G401 (cell line): Measurements from ENCODE around the gene KLF2. TPM values are rescaled to one million over a fixed set of nuclear protein-coding genes. Genes with fewer than 3 reads are reported as not detected.
"Not testable (repeated sequence)": the region's sequence is repeated elsewhere in the genome, so short reads cannot be mapped to it uniquely, and the experiment has no call there.

Source experiments
- DNase-seq: peaks from one replicate; pipeline ENCODE4 v3.0.0-alpha.2; 2015; ENCODE audit warnings: low spot score
- in situ Hi-C: cut with HindIII; loops from 2 replicates; pipeline ENCODE4 v1.10.0; 2016; ENCODE audit warnings: low sequenced_read_pairs, mixed read lengths
- total RNA-seq: library from RNA; depleted of rRNA; stranded (reverse); fragments of >200 nt; shearing (Covaris generic); gene quantifications from 2 replicates; pipeline ENCODE4 v1.2.3, GENCODE V29; 2014

Gene KLF2
- total RNA-seq, 1 experiment from 2014 or later = 4.8 TPM

GRCh38 chr19:16305060-16305459, 19.6 kb upstream of the KLF2 start:
- DNase-seq, in situ Hi-C loops: not testable (repeated sequence)

- DNase-seq = no peak
- in situ Hi-C loops = no loop called here
Measured at GRCh38 chr19:16306728-16307402, 17.8 kb upstream of the KLF2 start.

GRCh38 chr19:16308081-16308480, 16.5 kb upstream of the KLF2 start:
- in situ Hi-C loops = no loop called here

GRCh38 chr19:16309643-16310042, 15.0 kb upstream of the KLF2 start:
- in situ Hi-C loops = no loop called here
- no peak for DNase-seq

More at GRCh38 chr19:16308081-16308480, 16.5 kb upstream of the KLF2 start:
- no peak for DNase-seq

GRCh38 chr19:16315825-16316505, 8.7 kb upstream of the KLF2 start:
- no peak for DNase-seq
- in situ Hi-C loops = no loop called here

- no peak for DNase-seq
- in situ Hi-C loops = no loop called here
Measured at GRCh38 chr19:16316506-16316882, 8.1 kb upstream of the KLF2 start.

- in situ Hi-C loops = no loop called here
- DNase-seq = no peak
Measured at GRCh38 chr19:16319481-16319880, 5.1 kb upstream of the KLF2 start.

GRCh38 chr19:16320987-16321386, 3.6 kb upstream of the KLF2 start:
- in situ Hi-C loops = no loop called here
- no peak for DNase-seq

GRCh38 chr19:16325161-16325527, 518 bp downstream of the KLF2 start:
- no peak for DNase-seq
- in situ Hi-C loops = no loop called here

GRCh38 chr19:16325641-16326400, 1.2 kb downstream of the KLF2 start:
- no peak for DNase-seq
- in situ Hi-C loops = no loop called here

- no peak for DNase-seq
- in situ Hi-C loops = no loop called here
Measured at GRCh38 chr19:16326401-16327168, 2.0 kb downstream of the KLF2 start.

- in situ Hi-C loops = no loop called here
- no peak for DNase-seq
Measured at GRCh38 chr19:16327169-16327475, 2.5 kb downstream of the KLF2 start.

GRCh38 chr19:16327501-16327900, 2.9 kb downstream of the KLF2 start:
- no peak for DNase-seq
- in situ Hi-C loops = no loop called here

- in situ Hi-C loops = no loop called here
Measured at GRCh38 chr19:16327911-16328823, 3.5 kb downstream of the KLF2 start.

GRCh38 chr19:16328824-16329482, 4.3 kb downstream of the KLF2 start:
- in situ Hi-C loops = no loop called here
- no peak for DNase-seq

More at GRCh38 chr19:16327911-16328823, 3.5 kb downstream of the KLF2 start:
- peak; percentile 23 for DNase-seq

- DNase-seq = no peak
- in situ Hi-C loops = no loop called here
Measured at GRCh38 chr19:16330368-16330801, 5.8 kb downstream of the KLF2 start.

GRCh38 chr19:16330806-16331690, 6.4 kb downstream of the KLF2 start:
- DNase-seq = no peak
- in situ Hi-C loops = no loop called here
